Dorsolateral prefrontal cortex (tissue), 118 donors: Measurements from ENCODE around the gene ROS1. TPM values are rescaled to one million over a fixed set of nuclear protein-coding genes. Genes with fewer than 3 reads are reported as not detected.

Experiments used
- total RNA-seq, 120 experiments: library from RNA; stranded (reverse); gene quantifications; one replicate each; pipeline versions ENCODE4 v1.2.3 to v1.2.4, GENCODE V29; 2022

Gene ROS1
- total RNA-seq, 120 experiments from 2014 or later: 2.9 to 24.2 (median 9.3) TPM

Other genes with a start within 250 kb of the ROS1 start
- gene VGLL2, start 160.4 kb downstream of the ROS1 start, total RNA-seq: under 1 TPM in 13 of 120 experiments, not detected in 107; 0.20 to 0.62 (median 0.30) TPM
- gene DCBLD1, start 56.7 kb upstream of the ROS1 start, total RNA-seq: 10 to 100 TPM in 88 of 120 experiments, 1 to 10 TPM in 32; 7.0 to 20.0 (median 12.1) TPM
- gene GOPC, start 176.6 kb upstream of the ROS1 start, total RNA-seq: 10 to 100 TPM; 15.4 to 48.0 (median 36.0) TPM
- 10 to 100 TPM; 15.8 to 34.5 (median 24.9) TPM for gene NUS1, start 249.5 kb upstream of the ROS1 start, total RNA-seq